Measurements from ENCODE around the gene GDF2. TPM values are rescaled to one million over a fixed set of nuclear protein-coding genes. Genes with fewer than 3 reads are reported as not detected.

The GDF2 gene
- polyA plus RNA-seq, 1 donor from 2014 or later, result not detected

DNA sequence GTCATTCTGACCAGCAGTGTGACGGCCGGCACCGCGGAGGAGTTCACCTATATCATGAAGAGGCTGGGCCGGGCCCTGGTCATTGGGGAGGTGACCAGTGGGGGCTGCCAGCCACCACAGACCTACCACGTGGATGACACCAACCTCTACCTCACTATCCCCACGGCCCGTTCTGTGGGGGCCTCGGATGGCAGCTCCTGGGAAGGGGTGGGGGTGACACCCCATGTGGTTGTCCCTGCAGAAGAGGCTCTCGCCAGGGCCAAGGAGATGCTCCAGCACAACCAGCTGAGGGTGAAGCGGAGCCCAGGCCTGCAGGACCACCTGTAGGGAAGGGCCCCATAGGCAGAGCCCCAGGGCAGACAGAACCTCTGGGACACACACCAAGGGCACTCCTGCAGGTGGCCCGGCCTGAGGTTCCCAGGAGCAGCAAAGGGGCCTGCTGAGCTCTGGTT is 34.9 kb downstream of the GDF2 start:
- H2AFZ ChIP-seq (ENCODE audit: low read depth, low read length), result no peak overlapping the region
- H3K4me2 ChIP-seq (ENCODE audit: low read length), result no peak overlapping the region
- H3K27ac ChIP-seq (ENCODE audit: low read length), result no peak overlapping the region

DNA sequence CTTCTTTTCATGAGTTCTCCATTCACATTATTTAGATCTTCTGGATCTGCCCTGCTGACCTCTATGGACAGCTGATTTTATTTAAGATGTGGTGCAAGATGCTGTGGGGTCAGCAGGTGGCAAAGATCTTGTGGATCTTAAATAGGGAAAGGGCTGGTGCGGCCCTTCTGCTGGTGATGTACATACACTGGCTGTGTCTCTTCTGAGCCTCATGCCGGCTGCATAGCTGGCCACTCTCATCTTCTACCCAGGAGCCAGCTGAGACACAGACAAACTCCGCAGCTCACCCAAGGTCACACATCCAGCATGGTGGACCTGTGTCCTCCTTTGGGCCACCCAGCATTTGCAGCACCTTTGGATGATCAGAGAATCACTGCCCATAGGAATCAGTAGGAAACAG is 35.7 kb downstream of the GDF2 start:
- no peaks in the 10 kb centered on the region for H3K27me3 ChIP-seq (ENCODE audit: insufficient read depth, low read depth, low read length)
- H3K4me3 ChIP-seq (ENCODE audit: low read length), result no peak overlapping the region
- H4K20me1 ChIP-seq (ENCODE audit: insufficient read depth), result no peaks in the 10 kb centered on the region
- H2AFZ ChIP-seq (ENCODE audit: low read depth, low read length), result no peak overlapping the region
- H3K27ac ChIP-seq (ENCODE audit: low read length), result no peak overlapping the region
- no peaks in the 10 kb centered on the region for H3K9me2 ChIP-seq (ENCODE audit: insufficient read depth, low read length)
- H3K9ac ChIP-seq (ENCODE audit: low read length), result no peak overlapping the region
- TF ChIP-seq EZH2 (IDR thresholded peaks at IDR 0.05; ENCODE audit: borderline replicate concordance, insufficient read depth, low read length, poor library complexity, severe bottlenecking) (no peak), SMC3 (conservative IDR thresholded peaks at IDR 0.05; ENCODE audit: poor library complexity) (no peak), EP300 (conservative IDR thresholded peaks at IDR 0.05; ENCODE audit: poor library complexity, severe bottlenecking) (no peak), POLR2AphosphoS5 (IDR thresholded peaks at IDR 0.05) (no peak), TAF1 (IDR thresholded peaks at IDR 0.05; ENCODE audit: low read depth) (no peak), RAD21 (conservative IDR thresholded peaks at IDR 0.05) (no peak), MXI1 (conservative IDR thresholded peaks at IDR 0.05; ENCODE audit: poor library complexity, severe bottlenecking) (no peak)
- TF ChIP-seq, protein P1, sequence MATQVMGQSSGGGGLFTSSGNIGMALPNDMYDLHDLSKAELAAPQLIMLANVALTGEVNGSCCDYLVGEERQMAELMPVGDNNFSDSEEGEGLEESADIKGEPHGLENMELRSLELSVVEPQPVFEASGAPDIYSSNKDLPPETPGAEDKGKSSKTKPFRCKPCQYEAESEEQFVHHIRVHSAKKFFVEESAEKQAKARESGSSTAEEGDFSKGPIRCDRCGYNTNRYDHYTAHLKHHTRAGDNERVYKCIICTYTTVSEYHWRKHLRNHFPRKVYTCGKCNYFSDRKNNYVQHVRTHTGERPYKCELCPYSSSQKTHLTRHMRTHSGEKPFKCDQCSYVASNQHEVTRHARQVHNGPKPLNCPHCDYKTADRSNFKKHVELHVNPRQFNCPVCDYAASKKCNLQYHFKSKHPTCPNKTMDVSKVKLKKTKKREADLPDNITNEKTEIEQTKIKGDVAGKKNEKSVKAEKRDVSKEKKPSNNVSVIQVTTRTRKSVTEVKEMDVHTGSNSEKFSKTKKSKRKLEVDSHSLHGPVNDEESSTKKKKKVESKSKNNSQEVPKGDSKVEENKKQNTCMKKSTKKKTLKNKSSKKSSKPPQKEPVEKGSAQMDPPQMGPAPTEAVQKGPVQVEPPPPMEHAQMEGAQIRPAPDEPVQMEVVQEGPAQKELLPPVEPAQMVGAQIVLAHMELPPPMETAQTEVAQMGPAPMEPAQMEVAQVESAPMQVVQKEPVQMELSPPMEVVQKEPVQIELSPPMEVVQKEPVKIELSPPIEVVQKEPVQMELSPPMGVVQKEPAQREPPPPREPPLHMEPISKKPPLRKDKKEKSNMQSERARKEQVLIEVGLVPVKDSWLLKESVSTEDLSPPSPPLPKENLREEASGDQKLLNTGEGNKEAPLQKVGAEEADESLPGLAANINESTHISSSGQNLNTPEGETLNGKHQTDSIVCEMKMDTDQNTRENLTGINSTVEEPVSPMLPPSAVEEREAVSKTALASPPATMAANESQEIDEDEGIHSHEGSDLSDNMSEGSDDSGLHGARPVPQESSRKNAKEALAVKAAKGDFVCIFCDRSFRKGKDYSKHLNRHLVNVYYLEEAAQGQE (IDR thresholded peaks at IDR 0.05; ENCODE audit: borderline replicate concordance), result no peak
- TF ChIP-seq, protein P2, sequence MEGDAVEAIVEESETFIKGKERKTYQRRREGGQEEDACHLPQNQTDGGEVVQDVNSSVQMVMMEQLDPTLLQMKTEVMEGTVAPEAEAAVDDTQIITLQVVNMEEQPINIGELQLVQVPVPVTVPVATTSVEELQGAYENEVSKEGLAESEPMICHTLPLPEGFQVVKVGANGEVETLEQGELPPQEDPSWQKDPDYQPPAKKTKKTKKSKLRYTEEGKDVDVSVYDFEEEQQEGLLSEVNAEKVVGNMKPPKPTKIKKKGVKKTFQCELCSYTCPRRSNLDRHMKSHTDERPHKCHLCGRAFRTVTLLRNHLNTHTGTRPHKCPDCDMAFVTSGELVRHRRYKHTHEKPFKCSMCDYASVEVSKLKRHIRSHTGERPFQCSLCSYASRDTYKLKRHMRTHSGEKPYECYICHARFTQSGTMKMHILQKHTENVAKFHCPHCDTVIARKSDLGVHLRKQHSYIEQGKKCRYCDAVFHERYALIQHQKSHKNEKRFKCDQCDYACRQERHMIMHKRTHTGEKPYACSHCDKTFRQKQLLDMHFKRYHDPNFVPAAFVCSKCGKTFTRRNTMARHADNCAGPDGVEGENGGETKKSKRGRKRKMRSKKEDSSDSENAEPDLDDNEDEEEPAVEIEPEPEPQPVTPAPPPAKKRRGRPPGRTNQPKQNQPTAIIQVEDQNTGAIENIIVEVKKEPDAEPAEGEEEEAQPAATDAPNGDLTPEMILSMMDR (IDR thresholded peaks at IDR 0.05; ENCODE audit: poor library complexity, severe bottlenecking), result no peak
- no peaks in the 10 kb centered on the region for H3K36me3 ChIP-seq (ENCODE audit: insufficient read depth, low read length)
- H3F3A ChIP-seq (ENCODE audit: insufficient read depth, low read length, poor library complexity, severe bottlenecking), result no peaks in the 10 kb centered on the region
- H3K4me2 ChIP-seq (ENCODE audit: low read length), result no peak overlapping the region
- no peaks in the 10 kb centered on the region for H3K79me2 ChIP-seq (replicated peaks; ENCODE audit: insufficient read depth, low read length)
- no peaks in the 10 kb centered on the region for H3K9me3 ChIP-seq (ENCODE audit: low read length)

More for the DNA sequence above, 34.9 kb downstream of the GDF2 start:
- Histone ChIP-seq H3F3A (ENCODE audit: insufficient read depth, low read length, poor library complexity, severe bottlenecking) (no peaks in the 10 kb centered on the region), H4K20me1 (ENCODE audit: insufficient read depth) (no peaks in the 10 kb centered on the region), H3K9ac (ENCODE audit: low read length) (no peak overlapping the region), H3K9me2 (ENCODE audit: insufficient read depth, low read length) (no peaks in the 10 kb centered on the region), H3K79me2 (replicated peaks; ENCODE audit: insufficient read depth, low read length) (no peaks in the 10 kb centered on the region), H3K9me3 (ENCODE audit: low read length) (no peaks in the 10 kb centered on the region), H3K36me3 (ENCODE audit: insufficient read depth, low read length) (no peaks in the 10 kb centered on the region), H3K27me3 (ENCODE audit: insufficient read depth, low read depth, low read length) (no peaks in the 10 kb centered on the region), H3K4me3 (ENCODE audit: low read length) (no peak overlapping the region)
- TF ChIP-seq, protein P2 (IDR thresholded peaks at IDR 0.05; ENCODE audit: poor library complexity, severe bottlenecking), result no peak
- TF ChIP-seq MXI1 (conservative IDR thresholded peaks at IDR 0.05; ENCODE audit: poor library complexity, severe bottlenecking), result no peak
- TF ChIP-seq, protein P1 (IDR thresholded peaks at IDR 0.05; ENCODE audit: borderline replicate concordance), result no peak
- TF ChIP-seq RAD21 (conservative IDR thresholded peaks at IDR 0.05), result no peak

All from neural cell (in vitro differentiated cells).